Ramos (cell line): ENCODE measurements around the gene CEND1.
"Not testable (repeated sequence)": the region's sequence is repeated elsewhere in the genome, so short reads cannot be mapped to it uniquely, and the experiment has no call there.

Experiments used
- in situ Hi-C: fragments of 300-500 bp; cut with MboI; formaldehyde crosslinking; loops from one replicate; pipeline ENCODE4 v1.14.3; 2022; ENCODE audit warnings: low sequenced_read_pairs; ENCODE audit not compliant: unreplicated experiment

CEND1 gene

DNA sequence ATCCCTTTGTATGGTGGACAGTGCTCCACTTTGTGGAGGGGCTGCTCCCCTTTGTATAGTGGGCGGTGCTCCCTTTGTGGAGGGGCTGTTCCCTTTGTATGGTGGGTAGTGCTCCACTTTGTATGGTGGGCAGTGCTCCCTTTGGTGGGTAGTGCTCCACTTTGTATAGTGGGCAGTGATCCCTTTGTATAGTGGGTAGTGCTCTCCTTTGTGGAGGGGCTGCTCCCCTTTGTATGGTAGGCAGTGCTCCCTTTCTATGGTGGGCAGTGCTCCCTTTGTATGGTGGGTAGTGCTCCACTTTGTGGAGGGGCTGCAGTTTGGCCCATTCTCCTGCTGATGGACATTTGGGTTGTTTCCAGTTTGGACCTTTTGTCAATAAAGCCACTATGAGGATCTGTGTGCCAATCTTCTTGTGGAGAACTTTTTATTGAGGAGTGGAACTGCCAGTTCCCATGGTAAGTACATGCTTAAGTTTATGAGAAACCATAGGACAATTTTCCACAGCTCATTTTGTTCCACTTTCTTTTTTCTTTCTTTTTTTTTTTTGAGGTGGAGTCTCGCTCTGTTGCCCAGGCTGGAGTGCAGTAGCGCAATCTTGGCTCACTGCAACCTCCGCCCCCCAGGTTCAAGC is 47.2 kb downstream of the CEND1 start:
- in situ Hi-C loops = no loop called here

GRCh38 chr11:742156-742546 is 47.7 kb downstream of the CEND1 start:
- in situ Hi-C loops = no loop called here

- in situ Hi-C loops = not testable (repeated sequence)
These were observed 52.0 kb downstream of the CEND1 start for GRCh38 chr11:737899-738298.

GRCh38 chr11:737366-737765 is 52.5 kb downstream of the CEND1 start:
- in situ Hi-C loops = no loop called here
